ENCODE results near the gene TAF4B. TPM values are rescaled to one million over a fixed set of nuclear protein-coding genes. Genes with fewer than 3 reads are reported as not detected.
A peak's percentile ranks its signal among the peaks of the same experiment; 100 is the strongest.
"Not testable (repeated sequence)": the region's sequence is repeated elsewhere in the genome, so short reads cannot be mapped to it uniquely, and the experiment has no call there.

TAF4B gene
- total RNA-seq, 1 experiment from 2014 or later: 12.3 TPM

DNA sequence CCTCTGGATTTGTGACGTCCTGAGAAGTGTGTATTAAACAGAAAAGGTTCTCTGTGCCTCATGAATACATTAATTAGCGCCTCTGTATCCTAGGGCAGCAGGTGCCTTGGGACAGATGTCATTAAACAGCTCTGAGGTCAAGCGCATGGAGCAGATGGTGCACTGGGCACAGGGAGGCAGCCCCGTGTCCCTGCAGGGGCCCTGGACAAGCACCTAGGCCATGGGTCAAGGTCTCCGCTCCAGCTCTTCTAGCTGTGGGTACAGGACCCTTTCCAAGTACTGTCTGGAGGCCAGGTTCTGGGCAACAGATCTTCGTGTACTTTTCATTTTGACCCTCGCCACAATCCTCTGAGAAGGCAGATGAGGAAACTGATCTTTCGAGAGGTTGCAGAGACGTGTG lies 195.7 kb downstream of the TAF4B start:
- DNase-seq (ENCODE audit: extremely low read depth, low read depth): no peak

DNA sequence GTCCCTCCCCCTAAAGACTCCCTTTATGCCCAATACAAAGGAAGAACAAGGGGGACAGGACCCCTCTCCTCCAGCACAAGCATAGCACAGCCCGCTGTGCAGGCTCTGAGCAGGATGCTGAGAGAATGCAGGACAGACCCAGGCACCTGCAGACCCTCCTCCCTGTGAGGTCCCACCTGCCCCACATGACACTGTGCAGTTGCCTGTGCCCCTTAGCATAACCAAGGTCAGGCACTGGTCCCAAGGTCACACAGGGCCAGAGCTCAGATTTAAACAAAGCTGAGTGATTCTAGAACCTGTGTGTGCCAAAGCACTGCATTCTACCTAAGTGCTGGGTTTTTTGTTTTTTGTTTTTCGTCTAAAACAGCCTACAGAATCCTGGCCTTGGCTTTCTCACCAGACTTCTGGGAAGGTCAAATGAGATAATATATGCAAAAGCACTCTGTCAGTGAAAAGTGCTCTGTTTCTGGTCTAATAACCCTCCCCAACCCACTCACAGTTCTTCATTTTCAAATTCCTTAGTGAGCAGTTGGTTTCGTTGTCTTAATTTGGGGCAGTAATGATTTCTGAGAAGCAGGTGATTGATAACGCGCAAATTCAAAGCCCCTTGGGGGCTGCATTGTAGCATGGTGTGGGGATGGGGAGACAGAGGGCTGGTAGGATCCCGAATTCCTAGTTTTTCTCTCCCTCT lies 196.4 kb downstream of the TAF4B start:
- no peak for DNase-seq (ENCODE audit: extremely low read depth, low read depth)

DNA sequence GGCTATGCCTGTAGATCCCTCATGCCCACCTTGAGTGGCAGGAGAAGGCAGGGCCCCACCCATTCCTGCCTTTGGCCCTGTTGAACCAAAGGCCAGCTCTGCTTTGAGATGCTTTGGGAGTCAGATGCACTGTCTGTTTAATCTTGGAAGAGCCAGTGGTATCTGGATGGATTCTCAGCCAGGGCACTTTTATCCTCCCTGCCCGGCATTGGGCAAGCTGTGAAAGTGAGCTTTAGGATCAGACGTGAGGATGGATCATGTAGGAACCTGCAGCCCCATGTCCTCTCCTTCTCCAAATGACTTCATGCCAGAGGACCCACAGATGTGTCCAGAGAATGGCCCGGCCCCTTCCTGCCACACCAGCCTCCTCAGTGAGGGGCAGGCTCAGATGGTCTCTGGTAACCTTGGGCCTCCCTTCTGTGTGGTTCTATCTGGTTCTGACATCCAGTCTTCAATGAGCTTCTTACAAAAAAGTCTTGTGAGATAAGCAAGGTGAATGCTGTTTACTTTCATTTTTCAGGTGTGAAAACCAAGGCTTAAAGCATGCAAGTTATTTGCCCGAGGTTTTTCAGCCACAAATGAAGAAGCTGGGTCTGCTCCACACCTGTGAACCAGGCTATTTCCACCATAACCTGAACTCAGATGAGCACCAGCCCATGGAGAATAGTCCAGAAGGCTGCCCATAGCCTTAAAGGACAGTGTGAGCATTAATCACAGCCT lies 198.3 kb downstream of the TAF4B start:
- no peak for DNase-seq (ENCODE audit: extremely low read depth, low read depth)

DNA sequence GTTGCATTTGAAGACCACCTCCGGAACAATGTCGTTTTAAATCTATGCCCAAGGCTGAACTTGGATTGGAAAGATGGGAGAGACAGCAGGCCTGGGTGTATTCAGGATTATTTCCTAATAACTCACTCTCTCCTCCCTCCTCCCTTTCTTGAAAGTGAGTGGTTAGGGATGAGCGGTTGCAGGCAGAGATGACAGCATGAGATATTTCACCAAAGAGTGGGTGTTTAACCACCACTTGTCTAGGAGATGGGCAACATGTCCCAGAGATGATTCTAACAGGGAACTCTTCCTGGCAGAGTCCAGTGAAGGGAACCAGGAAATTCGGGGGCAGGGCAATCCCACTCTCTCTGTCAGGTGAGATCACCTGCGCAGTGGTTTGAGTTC lies 198.9 kb downstream of the TAF4B start:
- DNase-seq (ENCODE audit: extremely low read depth, low read depth): no peak

DNA sequence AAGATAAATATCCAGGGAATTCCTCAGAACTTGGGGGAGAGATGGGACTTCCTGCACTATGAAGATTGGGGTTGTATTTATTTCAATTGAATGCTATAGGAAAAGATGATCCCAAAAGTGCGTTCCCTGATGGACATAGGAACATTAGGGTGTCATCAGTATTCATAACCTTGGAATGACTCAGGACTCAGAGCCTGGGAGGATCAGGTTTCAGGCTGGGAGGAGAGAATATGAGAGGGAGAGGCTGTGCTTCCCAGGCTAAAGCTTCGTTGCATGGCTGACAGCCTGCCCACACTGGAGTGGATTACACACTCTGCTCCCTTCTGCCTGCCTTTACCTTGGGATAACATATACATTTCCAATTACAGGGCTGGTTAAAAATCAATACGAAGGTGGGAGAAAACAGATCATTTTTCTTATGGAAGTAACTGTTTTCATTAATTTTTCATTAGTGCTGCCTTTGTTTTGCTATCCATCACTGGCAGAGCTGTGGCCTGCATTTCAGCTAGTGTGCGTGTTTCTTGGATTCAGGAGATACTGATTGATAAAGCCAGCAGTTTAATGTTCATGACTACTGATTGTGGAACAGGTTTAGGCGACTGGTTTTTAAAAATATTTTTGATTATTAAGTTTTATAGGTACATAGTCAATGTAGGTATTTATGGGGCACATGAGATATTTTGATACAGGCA lies 203.4 kb downstream of the TAF4B start:
- DNase-seq (ENCODE audit: extremely low read depth, low read depth): peak; percentile 63

DNA sequence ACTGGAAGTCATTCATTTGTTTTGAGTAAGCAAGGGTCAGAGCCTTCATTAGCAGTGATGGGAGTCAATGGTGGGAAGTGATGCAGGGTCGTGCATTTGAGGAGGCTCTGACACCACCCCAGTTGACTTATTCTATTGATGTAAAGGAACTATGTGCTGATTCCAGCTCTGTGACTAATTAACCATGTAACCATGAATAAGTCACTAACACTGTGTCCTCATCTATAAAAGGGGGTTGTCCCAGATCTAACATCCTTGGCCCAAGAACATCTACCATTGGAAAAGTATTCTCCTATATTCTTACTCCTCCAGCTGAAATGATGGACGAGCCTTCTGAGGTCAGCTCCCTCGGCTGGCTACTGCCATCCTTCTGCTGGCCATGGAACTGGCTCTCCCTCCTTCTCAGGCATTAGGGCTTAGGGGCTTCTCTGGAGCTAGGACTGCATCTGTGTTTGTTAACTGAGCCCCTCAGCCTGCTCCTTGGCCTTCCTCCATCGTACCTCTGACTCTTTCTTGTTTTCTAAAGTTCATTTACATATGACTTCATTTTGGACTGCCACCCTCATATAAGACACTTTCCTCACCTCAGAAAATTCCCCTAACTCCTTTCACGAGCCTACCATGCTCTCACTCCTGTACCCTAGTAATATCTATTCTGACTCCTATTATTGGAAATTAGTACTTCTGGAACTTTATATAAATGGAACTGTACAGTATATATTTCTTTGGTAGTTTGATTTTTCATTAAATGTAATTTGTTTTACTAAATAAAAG lies 206.6 kb downstream of the TAF4B start:
- no peak for DNase-seq (ENCODE audit: extremely low read depth, low read depth)

DNA sequence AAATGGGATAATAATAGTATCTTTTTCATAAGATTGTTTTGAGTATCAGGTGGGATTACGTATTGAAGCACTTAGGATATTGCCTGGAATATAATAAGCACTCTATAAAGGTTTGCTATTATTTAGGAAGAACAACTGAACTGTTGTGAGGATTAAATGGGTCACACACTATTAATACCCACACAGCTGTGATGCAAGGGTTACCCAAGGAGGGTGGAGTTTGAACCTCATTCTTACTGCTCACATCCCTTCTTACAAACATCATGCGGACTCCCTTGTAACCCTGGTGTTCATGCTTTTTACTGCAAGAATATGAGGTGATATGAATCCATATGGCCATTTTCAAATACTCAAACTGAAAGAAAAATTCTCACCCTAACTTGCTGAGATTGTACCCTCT lies 208.6 kb downstream of the TAF4B start:
- no peak for DNase-seq (ENCODE audit: extremely low read depth, low read depth)

DNA sequence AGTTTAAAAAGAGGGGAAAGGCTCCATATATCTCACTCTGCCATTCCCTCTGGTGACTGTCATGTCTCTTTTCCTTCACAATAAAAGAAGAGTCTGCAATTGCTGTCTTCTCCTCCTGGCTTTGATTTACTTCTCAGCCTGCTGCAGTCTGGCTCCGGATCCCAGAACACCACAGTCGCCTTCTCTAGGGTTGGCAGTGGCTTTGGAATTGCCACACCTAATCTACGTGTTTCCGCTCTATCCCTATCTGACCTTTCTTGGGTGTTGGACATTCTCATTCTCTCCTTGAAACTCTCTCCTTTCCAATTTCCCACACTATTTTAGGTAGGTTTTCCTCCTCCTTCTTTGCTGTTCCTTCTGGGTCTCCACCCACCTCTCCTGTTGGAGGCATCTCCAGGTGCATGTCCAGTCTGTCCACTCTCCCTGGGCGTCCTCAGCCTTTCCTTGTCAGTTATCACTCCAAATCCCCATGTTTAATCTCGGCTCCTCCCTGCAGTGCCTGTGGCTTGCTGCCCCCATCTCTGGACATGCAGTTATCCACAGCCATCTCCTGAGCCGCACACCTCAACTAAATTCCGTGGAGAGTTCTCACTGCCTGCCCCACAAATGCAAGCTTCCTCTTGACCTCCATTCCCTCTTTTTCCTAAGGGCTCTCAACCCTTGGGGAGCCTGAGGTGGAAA lies 209.3 kb downstream of the TAF4B start:
- no peak for DNase-seq (ENCODE audit: extremely low read depth, low read depth)

DNA sequence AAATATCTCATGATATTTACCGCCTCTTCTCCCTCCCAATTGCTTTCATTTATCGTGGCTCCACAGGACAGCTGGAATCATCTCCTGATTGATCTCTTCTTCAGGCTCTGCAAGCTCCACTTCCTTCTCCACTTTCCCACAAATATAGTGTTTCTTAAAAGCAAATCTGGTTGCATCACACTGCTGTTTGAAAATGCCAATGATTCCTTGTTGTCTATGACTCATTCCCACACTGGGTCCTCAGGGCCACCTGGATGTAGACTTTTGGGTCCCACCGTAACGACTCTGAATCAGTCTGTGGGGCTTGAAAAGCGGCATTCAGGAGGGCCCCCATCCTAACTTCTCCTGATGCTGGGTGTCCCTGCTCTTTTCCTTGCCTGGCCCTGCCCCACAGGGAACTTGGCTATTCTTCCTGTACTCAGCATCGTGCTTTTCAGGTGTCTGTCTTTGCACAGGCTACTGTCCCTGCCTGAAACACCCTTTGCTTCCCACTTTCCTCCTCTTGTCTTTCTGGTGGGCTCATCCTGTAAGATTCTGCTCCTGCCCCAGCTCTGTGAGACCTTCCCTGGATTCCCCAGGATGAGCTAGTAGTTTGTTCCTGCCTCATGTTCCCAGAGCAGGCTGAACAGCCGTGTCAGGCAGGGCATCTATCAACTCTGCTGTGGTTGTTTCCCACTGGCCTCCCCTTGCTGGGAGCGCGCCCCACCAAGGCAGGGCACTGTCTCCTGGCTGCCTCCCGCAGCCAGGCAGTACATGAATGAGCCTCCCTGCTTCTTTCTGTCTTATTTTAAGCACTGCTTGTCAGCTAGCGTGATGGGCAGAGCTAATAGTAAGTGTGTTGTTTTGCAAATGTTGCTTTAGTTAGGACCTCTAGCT lies 210.2 kb downstream of the TAF4B start:
- peak; percentile 57 for DNase-seq (ENCODE audit: extremely low read depth, low read depth)

DNA sequence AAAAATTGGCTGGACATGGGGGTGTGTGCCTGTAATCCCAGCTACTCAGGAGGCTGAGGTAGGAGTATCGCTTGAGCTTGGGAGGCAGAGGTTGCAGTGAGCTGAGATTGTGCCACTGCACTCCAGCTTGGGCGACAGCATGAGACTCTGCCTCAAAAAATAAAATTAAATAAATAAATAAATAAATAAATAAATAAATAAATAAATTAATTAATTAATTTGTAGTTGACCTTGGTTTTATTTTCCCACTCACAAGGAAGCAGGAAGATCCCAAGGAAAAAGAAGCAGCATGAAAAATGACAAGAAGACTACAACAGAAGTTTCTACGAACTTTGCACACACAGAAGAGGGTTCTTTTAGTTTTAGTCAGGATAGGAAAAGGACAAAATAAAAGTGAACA lies 211.4 kb downstream of the TAF4B start:
- not testable (repeated sequence) for DNase-seq (ENCODE audit: extremely low read depth, low read depth)

DNA sequence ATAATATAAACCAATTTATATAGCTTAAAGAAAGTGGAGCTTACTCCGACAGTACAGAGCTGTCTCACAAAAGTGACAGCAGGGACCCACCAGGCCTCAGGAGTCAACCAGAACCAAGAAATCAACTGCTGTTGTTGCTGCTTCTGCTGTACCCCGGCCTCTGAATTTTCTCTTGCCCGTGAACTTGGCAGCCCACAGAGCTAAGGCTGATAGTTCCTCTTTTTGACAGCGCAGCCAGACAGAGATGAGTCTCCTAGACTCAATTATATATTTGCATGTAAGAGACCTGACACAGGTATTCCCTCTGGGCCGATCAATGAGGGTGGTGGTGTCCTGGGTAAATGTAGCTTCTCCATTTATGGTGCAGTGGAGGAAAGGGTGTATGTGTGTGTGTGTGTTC lies 212.7 kb downstream of the TAF4B start:
- no peak for DNase-seq (ENCODE audit: extremely low read depth, low read depth)

DNA sequence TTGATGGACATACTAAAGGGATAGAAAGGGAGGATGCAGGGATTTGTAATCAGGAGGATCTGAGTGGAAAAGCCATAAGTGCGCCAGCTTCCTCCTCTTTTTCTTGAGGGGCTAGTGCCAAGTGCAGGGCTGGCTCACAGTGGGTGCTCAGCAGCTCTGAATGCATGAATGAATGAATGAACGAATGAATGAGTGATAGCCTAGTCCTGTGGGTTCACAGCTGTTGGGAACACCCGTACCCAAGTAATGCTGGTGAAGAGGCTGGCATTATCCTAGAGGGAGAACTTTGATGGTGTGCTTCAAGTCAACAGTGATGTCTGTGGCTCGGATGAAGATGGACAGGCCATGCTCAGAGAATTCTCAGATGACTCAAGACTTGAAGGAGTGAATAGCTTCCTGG lies 213.3 kb downstream of the TAF4B start:
- DNase-seq (ENCODE audit: extremely low read depth, low read depth): no peak

DNA sequence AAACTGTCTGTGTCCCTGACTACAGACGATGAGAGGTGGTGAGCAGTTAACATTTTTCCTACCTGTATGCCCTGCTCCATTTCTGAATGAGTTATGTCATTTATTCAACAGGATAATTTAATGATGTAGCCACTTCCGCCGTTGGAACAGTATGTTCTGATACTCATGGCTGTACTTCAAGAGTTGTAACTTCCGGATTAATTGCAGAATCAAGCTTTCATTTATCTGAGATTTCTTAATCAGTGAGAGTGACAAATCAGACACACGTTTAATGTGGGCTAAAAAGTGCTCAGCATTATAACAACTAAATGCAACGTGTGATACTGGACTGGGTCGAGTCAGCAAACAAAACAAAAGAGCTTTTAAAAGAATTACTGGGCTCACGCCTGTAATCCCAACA lies 214.4 kb downstream of the TAF4B start:
- no peak for DNase-seq (ENCODE audit: extremely low read depth, low read depth)

Small RNAs within 50 kb of the gene (small RNA-seq; reads per million reads assigned to genes)
- 0 reads per million in 2 experiments for gene RNU6-1289P

Other genes starting within 250 kb of the TAF4B start
- gene SS18, start 135.8 kb upstream of the TAF4B start, total RNA-seq (2014; rRNA removed; shearing (Covaris generic)): 54.1 and 64.1 TPM in 2 replicates
- gene PSMA8, start 92.6 kb upstream of the TAF4B start, total RNA-seq (2014; rRNA removed; shearing (Covaris generic)): not detected in 2 replicates